Breast epithelium (tissue), 4 donors: Measurements from ENCODE around the gene PRCD. TPM values are rescaled to one million over a fixed set of nuclear protein-coding genes. Genes with fewer than 3 reads are reported as not detected.
"Not testable (repeated sequence)": the region's sequence is repeated elsewhere in the genome, so short reads cannot be mapped to it uniquely, and the experiment has no call there.

Experiments used
- DNase-seq, 2 donors: peaks; one replicate each; pipeline ENCODE4 v3.0.0-alpha.2; 2019; ENCODE audit warnings: low spot score in 2 of 2
- H3K27ac ChIP-seq, 2 donors: fragments of 200-600 bp; sonication (generic) in 1 of 2; one replicate each; pipeline ENCODE4 v1.5.1; 2016 to 2019; ENCODE audit warnings: mild to moderate bottlenecking in 1 of 2
- H3K27me3 ChIP-seq, 2 donors: fragments of 200-600 bp; sonication (generic) in 1 of 2; one replicate each; pipeline versions ENCODE4 v1.5.1 to v1.6.0; 2017 to 2019; ENCODE audit warnings: control low read depth in 1 of 2, mild to moderate bottlenecking in 1 of 2
- H3K36me3 ChIP-seq: fragments of 200-600 bp; one replicate; pipeline ENCODE4 v1.5.1; 2019
- H3K4me1 ChIP-seq, 2 donors: fragments of 200-600 bp; sonication (generic); one replicate each; pipeline ENCODE4 v1.5.1; 2016 to 2019; ENCODE audit warnings: control low read depth in 1 of 2
- H3K4me3 ChIP-seq, 3 donors: fragments of 200-600 bp; sonication (generic); 1 replicate in 2 of 3; 2 replicates in 1 of 3; pipeline ENCODE4 v1.5.1; 2016 to 2019; ENCODE audit warnings: mild to moderate bottlenecking in 3 of 3, moderate library complexity in 2 of 3
- H3K9me3 ChIP-seq, 2 donors: fragments of 200-600 bp; sonication (generic) in 1 of 2; one replicate each; pipeline ENCODE4 v1.5.1; 2016 to 2019; ENCODE audit warnings: control low read depth in 1 of 2
- CTCF ChIP-seq, 3 donors: fragments of 450-650 bp; IDR thresholded peaks; one replicate each; pipeline ENCODE4 v1.5.1; 2016 to 2017; ENCODE audit warnings: antibody characterized with exemption in 3 of 3, mild to moderate bottlenecking in 3 of 3, moderate library complexity in 3 of 3
- POLR2A ChIP-seq: fragments of 450-650 bp; IDR thresholded peaks from one replicate; pipeline ENCODE4 v1.6.1; 2016; ENCODE audit warnings: antibody characterized with exemption, mild to moderate bottlenecking, moderate library complexity
- POLR2AphosphoS5 ChIP-seq, 3 donors: sonication (generic); formaldehyde crosslinking; IDR thresholded peaks; one replicate each; pipeline ENCODE4 v1.6.1; 2017; ENCODE audit warnings: antibody characterized with exemption in 3 of 3
- intact Hi-C: fragments of 100-400 bp; cut with DNase I; formaldehyde crosslinking; loops from one replicate; pipeline ENCODE4 v1.15.1; 2023; ENCODE audit warnings: low total_unique reads
- total RNA-seq, 3 donors: library from RNA; depleted of rRNA; stranded (reverse); fragments of >200 nt; gene quantifications; one replicate each; pipeline ENCODE4 v1.1.0, GENCODE V29; 2016

Gene PRCD
- total RNA-seq, 3 donors from 2014 or later, result 1.5 to 7.2 (median 4.9) TPM

- Histone ChIP-seq H3K27me3 (no peaks in the 10 kb centered on the region), H3K4me1 (peaks cover under 1 to 2% of the 10 kb centered on the region in 2 donors), H3K36me3 (no peaks in the 10 kb centered on the region), H3K4me3 (no peak overlapping the region), H3K27ac (peak overlapping the region in 1 of 2 donors; percentile 17), H3K9me3 (no peaks in the 10 kb centered on the region)
- intact Hi-C loops, result no loop called here
- peak in 2 of 3 donors; percentile 9 to 48 for TF ChIP-seq POLR2AphosphoS5 (IDR thresholded peaks at IDR 0.05)
- TF ChIP-seq POLR2A, result no peak
- TF ChIP-seq CTCF (IDR thresholded peaks at IDR 0.05), result peak; percentile 99
- DNase-seq, result peak; percentile 60 to 84
These were observed 16.5 kb upstream of the PRCD start for GRCh38 chr17:76523084-76524037.

GRCh38 chr17:76524598-76525512 is 15.0 kb upstream of the PRCD start:
- H3K27me3 ChIP-seq, result no peaks in the 10 kb centered on the region
- intact Hi-C loops, result no loop called here
- H3K4me1 ChIP-seq, result peaks cover 11 to 15% of the 10 kb centered on the region in 2 donors
- peak in 1 of 2 donors; percentile 65 for DNase-seq
- H3K27ac ChIP-seq, result peak overlapping the region in 1 of 2 donors; percentile 72
- H3K36me3 ChIP-seq, result no peaks in the 10 kb centered on the region
- TF ChIP-seq POLR2AphosphoS5 (IDR thresholded peaks at IDR 0.05) (no peak), CTCF (IDR thresholded peaks at IDR 0.05) (no peak), POLR2A (no peak)
- no peak overlapping the region for H3K4me3 ChIP-seq
- no peaks in the 10 kb centered on the region for H3K9me3 ChIP-seq

- Histone ChIP-seq H3K4me1 (peaks cover 17 to 20% of the 10 kb centered on the region in 2 donors), H3K27ac (peak overlapping the region in 1 of 2 donors; percentile 72)
- H3K27me3 ChIP-seq, intact Hi-C loops, H3K9me3 ChIP-seq, H3K36me3 ChIP-seq, H3K4me3 ChIP-seq, DNase-seq: not testable (repeated sequence)
These were observed 14.4 kb upstream of the PRCD start for GRCh38 chr17:76525513-76525833.

GRCh38 chr17:76527016-76527415 is 12.8 kb upstream of the PRCD start:
- H3K9me3 ChIP-seq, H3K36me3 ChIP-seq, intact Hi-C loops, DNase-seq, H3K27me3 ChIP-seq: not testable (repeated sequence)
- peak overlapping the region in 1 of 3 donors; percentile 53 for H3K4me3 ChIP-seq
- H3K27ac ChIP-seq, result peak overlapping the region; percentile 94 to 99
- H3K4me1 ChIP-seq, result peaks cover 20 to 25% of the 10 kb centered on the region in 2 donors

- H3K4me1 ChIP-seq, result peaks cover 20 to 25% of the 10 kb centered on the region in 2 donors
- TF ChIP-seq POLR2A, result no peak
- TF ChIP-seq CTCF (IDR thresholded peaks at IDR 0.05), result peak in 2 of 3 donors; percentile 5 to 26
- peak; percentile 19 to 64 (median 48) for TF ChIP-seq POLR2AphosphoS5 (IDR thresholded peaks at IDR 0.05)
- no peaks in the 10 kb centered on the region for H3K27me3 ChIP-seq
- intact Hi-C loops, result no loop called here
- DNase-seq, result no peak
- no peaks in the 10 kb centered on the region for H3K36me3 ChIP-seq
- peak overlapping the region; percentile 94 to 99 for H3K27ac ChIP-seq
- no peaks in the 10 kb centered on the region for H3K9me3 ChIP-seq
- H3K4me3 ChIP-seq, result peak overlapping the region in 2 of 3 donors; percentile 18 to 53
These were observed 12.3 kb upstream of the PRCD start for GRCh38 chr17:76527430-76528111.
